H1 (cell line): ENCODE data around the gene PIGS. TPM values are rescaled to one million over a fixed set of nuclear protein-coding genes. Genes with fewer than 3 reads are reported as not detected.

ENCODE experiments used
- CTCF ChIA-PET: fragments of 300-600 bp; sonication (Branson Sonifier 250); formaldehyde crosslinking; loops from one replicate; lab custom pipeline; 2021; ENCODE audit not compliant: partially characterized antibody; lab: Charles Lee
- POLR2A ChIA-PET: fragments of 300-600 bp; sonication (Branson Sonifier 250); formaldehyde crosslinking; loops from one replicate; lab custom pipeline; 2021; ENCODE audit warnings: inconsistent platforms; ENCODE audit not compliant: partially characterized antibody; lab: Charles Lee
- DNase-seq, 2 experiments: peaks; one replicate each; pipeline versions ENCODE4 v3.0.0 to v3.0.0-alpha.2; 2010 to 2022; ENCODE audit warnings: low spot score in 2 of 2, low read depth in 1 of 2, mixed read lengths in 1 of 2
- FAIRE-seq: peaks from 2 replicates; lab custom pipeline; 2011; peaks lifted over from hg19 to GRCh38; lab: Jason Lieb, UNC
- H2AFZ ChIP-seq: 2 replicates; pipeline ENCODE4 v1.8.1; 2012; ENCODE audit warnings: low read length, inconsistent platforms
- H2AK5ac ChIP-seq: 2 replicates; pipeline ENCODE4 v1.6.1; 2013; ENCODE audit warnings: low read depth, low read length
- H2BK120ac ChIP-seq: replicated peaks from 2 replicates; pipeline ENCODE3; 2013; ENCODE audit warnings: low read depth, low read length, inconsistent platforms
- H2BK12ac ChIP-seq: 2 replicates; pipeline ENCODE4 v1.6.1; 2013; ENCODE audit warnings: low read depth, low read length
- H2BK15ac ChIP-seq: 2 replicates; pipeline ENCODE4 v1.6.1; 2013; ENCODE audit warnings: low read length
- H2BK20ac ChIP-seq: 2 replicates; pipeline ENCODE4 v1.6.1; 2013; ENCODE audit warnings: low read length
- H2BK5ac ChIP-seq: 2 replicates; pipeline ENCODE4 v1.6.1; 2013; ENCODE audit warnings: low read depth, low read length
- H3K14ac ChIP-seq: 2 replicates; pipeline ENCODE4 v1.6.1; 2013; ENCODE audit warnings: inconsistent platforms; ENCODE audit not compliant: insufficient read length
- H3K18ac ChIP-seq: 2 replicates; pipeline ENCODE4 v1.6.1; 2013; ENCODE audit warnings: low read length; ENCODE audit errors: extremely low read depth
- H3K23ac ChIP-seq: 2 replicates; pipeline ENCODE4 v1.6.1; 2013; ENCODE audit warnings: inconsistent platforms; ENCODE audit not compliant: insufficient read length
- H3K23me2 ChIP-seq: 2 replicates; pipeline ENCODE4 v1.6.1; 2013; ENCODE audit warnings: low read depth, low read length
- H3K27ac ChIP-seq: 2 replicates; pipeline ENCODE4 v1.6.1; 2011; ENCODE audit warnings: low read depth, low read length, inconsistent platforms
- H3K27me3 ChIP-seq, 4 experiments: replicated peaks in 1 of 4; 1 replicate in 1 of 4; 2 replicates in 3 of 4; pipeline versions ENCODE4 v1.6.1 to v1.8.1; 2011 to 2013; ENCODE audit warnings: low read length in 3 of 4, mild to moderate bottlenecking in 3 of 4, inconsistent platforms in 2 of 4, mixed read lengths in 2 of 4, moderate library complexity in 1 of 4; ENCODE audit not compliant: control insufficient read depth in 3 of 4, insufficient read depth in 3 of 4; ENCODE audit errors: extremely low read depth in 1 of 4
- H3K36me3 ChIP-seq, 4 experiments: 2 replicates each; pipeline versions ENCODE4 v1.6.1 to v1.8.1; 2011 to 2013; ENCODE audit warnings: mild to moderate bottlenecking in 4 of 4, low read length in 3 of 4, moderate library complexity in 2 of 4, control low read depth in 1 of 4, inconsistent platforms in 1 of 4; ENCODE audit not compliant: insufficient read depth in 4 of 4, control insufficient read depth in 2 of 4
- H3K4ac ChIP-seq: replicated peaks from 2 replicates; pipeline ENCODE3; 2013; ENCODE audit warnings: low read length, low read depth, mixed read lengths, inconsistent platforms; ENCODE audit not compliant: insufficient read length
- H3K4me1 ChIP-seq, 4 experiments: replicated peaks in 1 of 4; 1 replicate in 1 of 4; 2 replicates in 3 of 4; pipeline versions ENCODE4 v1.6.1 to v1.8.1; 2011 to 2013; ENCODE audit warnings: low read length in 3 of 4, inconsistent platforms in 2 of 4, mixed read lengths in 1 of 4; ENCODE audit not compliant: insufficient read depth in 4 of 4, control insufficient read depth in 3 of 4
- H3K4me2 ChIP-seq, 2 experiments: 2 replicates each; pipeline versions ENCODE4 v1.6.1 to v1.8.1; 2011 to 2013; ENCODE audit warnings: low read depth in 2 of 2, low read length in 2 of 2, control low read depth in 1 of 2, inconsistent platforms in 1 of 2, mild to moderate bottlenecking in 1 of 2; ENCODE audit not compliant: insufficient read depth in 1 of 2
- H3K4me3 ChIP-seq, 4 experiments: fragments of 200-600, 300-600 bp in 1 of 4; sonication (generic), shearing (Covaris generic), sonication (Bioruptor Twin) in 1 of 4; 2 replicates each; pipeline versions ENCODE4 v1.5.1 to v1.8.1; 2011 to 2016; ENCODE audit warnings: low read length in 4 of 4, low read depth in 3 of 4, control low read depth in 2 of 4, inconsistent platforms in 2 of 4, mild to moderate bottlenecking in 2 of 4, mixed read lengths in 1 of 4, moderate library complexity in 1 of 4; ENCODE audit not compliant: insufficient read depth in 2 of 4; ENCODE audit errors: extremely low read depth in 1 of 4
- H3K56ac ChIP-seq: replicated peaks from 2 replicates; pipeline ENCODE3; 2013; ENCODE audit warnings: low read depth, mild to moderate bottlenecking, mixed read lengths, low read length, inconsistent platforms; ENCODE audit not compliant: insufficient read length
- H3K79me1 ChIP-seq: 2 replicates; pipeline ENCODE4 v1.6.1; 2013; ENCODE audit warnings: low read depth, low read length, control low read depth
- H3K79me2 ChIP-seq, 2 experiments: 2 replicates each; pipeline versions ENCODE4 v1.6.1 to v1.8.1; 2012 to 2013; ENCODE audit warnings: low read length in 2 of 2, mild to moderate bottlenecking in 2 of 2, inconsistent platforms in 1 of 2; ENCODE audit not compliant: insufficient read depth in 2 of 2, control insufficient read depth in 1 of 2
- H3K9ac ChIP-seq, 4 experiments: replicated peaks in 1 of 4; 1 replicate in 1 of 4; 2 replicates in 3 of 4; pipeline versions ENCODE4 v1.6.1 to v1.8.1; 2011 to 2013; ENCODE audit warnings: low read depth in 3 of 4, low read length in 3 of 4, control low read depth in 2 of 4, mild to moderate bottlenecking in 2 of 4, moderate library complexity in 2 of 4, inconsistent platforms in 1 of 4; ENCODE audit errors: extremely low read depth in 1 of 4
- H3K9me3 ChIP-seq, 2 experiments: 2 replicates each; pipeline versions ENCODE4 v1.6.1 to v1.8.1; 2012 to 2013; ENCODE audit warnings: mild to moderate bottlenecking in 2 of 2, moderate library complexity in 2 of 2, control low read depth in 1 of 2, inconsistent platforms in 1 of 2, low read depth in 1 of 2, low read length in 1 of 2, mixed read lengths in 1 of 2; ENCODE audit not compliant: insufficient read depth in 2 of 2
- H4K20me1 ChIP-seq, 2 experiments: replicated peaks in 1 of 2; 2 replicates each; pipeline versions ENCODE3 to v1.8.1; 2011 to 2013; ENCODE audit warnings: inconsistent platforms in 2 of 2, low read length in 2 of 2, mild to moderate bottlenecking in 1 of 2; ENCODE audit not compliant: insufficient read depth in 2 of 2, control insufficient read depth in 1 of 2
- H4K5ac ChIP-seq: 2 replicates; pipeline ENCODE4 v1.6.1; 2013; ENCODE audit warnings: low read length, low read depth, mixed read lengths, inconsistent platforms; ENCODE audit not compliant: insufficient read length
- H4K8ac ChIP-seq: 2 replicates; pipeline ENCODE4 v1.8.0; 2013; ENCODE audit warnings: mild to moderate bottlenecking, moderate library complexity, low read length, inconsistent platforms; ENCODE audit not compliant: insufficient read depth; ENCODE audit errors: extremely low read depth
- H4K91ac ChIP-seq: replicated peaks from 2 replicates; pipeline ENCODE3; 2013; ENCODE audit warnings: low read length, mixed read lengths, inconsistent platforms; ENCODE audit not compliant: insufficient read length
- CREB1 ChIP-seq: IDR thresholded peaks from 2 replicates; pipeline ENCODE4 v1.6.1; 2012; ENCODE audit warnings: inconsistent platforms
- EGR1 ChIP-seq: IDR thresholded peaks from 2 replicates; pipeline ENCODE4 v1.6.1; 2011; ENCODE audit warnings: low read depth, low read length, borderline replicate concordance
- FOSL1 ChIP-seq: IDR thresholded peaks from 2 replicates; pipeline ENCODE4 v1.6.1; 2011; ENCODE audit warnings: mild to moderate bottlenecking, low read depth, low read length, moderate library complexity; ENCODE audit not compliant: insufficient read depth
- RAD21 ChIP-seq, 2 experiments: IDR thresholded peaks in 1 of 2; conservative IDR thresholded peaks in 1 of 2; 2 replicates each; pipeline ENCODE4 v1.6.1; 2011; ENCODE audit warnings: low read depth in 2 of 2, low read length in 2 of 2, improper control_type of control experiment in 1 of 2, inconsistent platforms in 1 of 2, mild to moderate bottlenecking in 1 of 2, moderate library complexity in 1 of 2
- WGBS, 2 experiments: shearing (Covaris generic) in 1 of 2; methylation state at CpG; one replicate each; pipeline versions ENCODE4 v1.1.6 to v1.1.7; 2013 to 2015; ENCODE audit warnings: low lambda C conversion rate in 2 of 2, mixed read lengths in 2 of 2, inconsistent platforms in 1 of 2, low coverage in 1 of 2, missing lambda C conversion rate in 1 of 2; ENCODE audit not compliant: insufficient replicate concordance in 2 of 2, insufficient coverage in 1 of 2, insufficient read length in 1 of 2; ENCODE audit errors: extremely low coverage in 1 of 2, missing lambda C conversion rate in 1 of 2; 5-methylcytosine and 5-hydroxymethylcytosine counted together
- polyA plus RNA-seq, 7 experiments: library from polyadenylated mRNA; depleted of rRNA in 3 of 7; stranded (reverse) in 5 of 7; unstranded in 2 of 7; fragments of >200 nt in 5 of 7; fragments of 200-250 nt in 2 of 7; gene quantifications; 1 replicate in 5 of 7; 2 replicates in 1 of 7; 4 replicates in 1 of 7; pipeline versions ENCODE4 v1.2.1 to v1.2.3, GENCODE V29; 2011 to 2013; ENCODE audit warnings: missing spikeins in 2 of 7, mixed read lengths in 2 of 7
- total RNA-seq: library from RNA; stranded (reverse); fragmentation: NEBNext Ultra II Directional; extraction: Animal tissue kit (Norgen Biotek cat#: 25700); gene quantifications from 2 replicates; pipeline ENCODE4 v1.2.1, GENCODE V29; 2021

The PIGS gene
- total and polyA plus RNA-seq, 2 of the 8 experiments (the other 6 are each of a cell fraction or from before 2014, with no cell fraction given), result 44.3 to 50.6 TPM

DNA sequence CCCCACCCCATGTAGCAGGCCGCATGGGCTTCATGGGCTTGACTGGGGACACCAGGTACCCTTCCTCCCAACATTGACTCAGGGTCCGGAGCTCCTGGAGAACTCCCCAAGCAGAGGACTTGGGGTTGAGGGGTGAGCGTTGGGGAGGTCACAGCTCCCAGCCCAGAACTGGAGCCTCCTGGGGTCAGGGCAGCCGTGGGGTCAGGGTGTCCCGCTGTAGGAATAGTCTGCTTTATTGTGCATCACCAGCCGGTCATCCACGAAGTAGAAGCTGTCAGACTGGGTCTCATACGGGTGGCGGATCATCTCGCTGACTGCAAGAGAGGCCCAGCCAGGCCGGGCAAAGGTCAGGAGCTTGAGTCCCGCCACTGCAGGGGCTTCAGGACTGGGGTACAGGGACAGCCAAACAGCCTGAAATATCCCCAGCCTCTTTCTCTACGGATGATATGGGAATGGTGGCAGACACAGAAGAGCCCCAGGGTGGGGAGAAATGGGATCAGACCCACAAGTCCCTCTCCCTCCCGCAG, 24.2 kb downstream of the PIGS start:
- Histone ChIP-seq H3K18ac (no peak overlapping the region), H3K36me3 (peaks cover 0 to 7% (median 2%) of the 10 kb centered on the region in 4 experiments; a peak in 3 of 8 replicates), H3K9me3 (no peaks in the 10 kb centered on the region), H3K79me2 (peaks cover 0 to 10% of the 10 kb centered on the region in 2 experiments; a peak in 1 of 4 replicates), H3K4me3 (no peak overlapping the region), H3K4me2 (no peak overlapping the region), H3K56ac (no peak overlapping the region), H2AK5ac (no peak overlapping the region), H2AFZ (no peak overlapping the region), H3K23ac (no peak overlapping the region), H2BK120ac (no peak overlapping the region), H2BK20ac (no peak overlapping the region), H3K14ac (no peak overlapping the region), H4K8ac (no peak overlapping the region), H2BK12ac (no peak overlapping the region), H3K4ac (no peak overlapping the region), H3K27ac (no peak overlapping the region), H2BK5ac (no peak overlapping the region), H3K9ac (no peak overlapping the region), H4K20me1 (peaks cover 2 to 12% of the 10 kb centered on the region in 2 experiments), H4K91ac (no peak overlapping the region), H2BK15ac (no peak overlapping the region), H3K27me3 (no peaks in the 10 kb centered on the region; a peak in 1 of 7 replicates), H3K4me1 (peaks cover 0 to 12% (median 6%) of the 10 kb centered on the region in 4 experiments; a peak in 5 of 7 replicates), H3K23me2 (peaks cover 5% of the 10 kb centered on the region; the same call in 1 of the 2 replicates), H4K5ac (no peak overlapping the region), H3K79me1 (peaks cover 7% of the 10 kb centered on the region)
- no peak for DNase-seq
- FAIRE-seq, result no peak
- ChIA-PET POLR2A (interaction anchor here (1.0 to 1.8 kb wide), 4 partner anchors 29 to 50 kb away, joined by 3 to 5 read pairs (median 4); partner anchors contain the start of genes ALDOC and FOXN1), CTCF (interaction anchor here (0.7 to 18.4 kb wide), 20 partner anchors 10 to 923 kb away, joined by 3 to 547 read pairs (median 4); partner anchors contain the start of genes ALDOC, FOXN1, PIGS and VTN)
- 85% methylated on average over 13 of the region's 14 CpGs; no CpG with 5 or more reads in 1 of the 2 experiments for WGBS, 2 experiments
- TF ChIP-seq EGR1 (no peak), CREB1 (no peak), FOSL1 (no peak), RAD21 (IDR thresholded peaks at IDR 0.05 in 1 of 2, conservative IDR thresholded peaks at IDR 0.05 in 1 of 2; ENCODE audit: low read depth in 2 of 2, low read length in 2 of 2) (no peak)
